Measurements from ENCODE around the gene C8B. TPM values are rescaled to one million over a fixed set of nuclear protein-coding genes. Genes with fewer than 3 reads are reported as not detected.

The C8B gene
- total RNA-seq, 1 experiment from 2014 or later = not detected

DNA sequence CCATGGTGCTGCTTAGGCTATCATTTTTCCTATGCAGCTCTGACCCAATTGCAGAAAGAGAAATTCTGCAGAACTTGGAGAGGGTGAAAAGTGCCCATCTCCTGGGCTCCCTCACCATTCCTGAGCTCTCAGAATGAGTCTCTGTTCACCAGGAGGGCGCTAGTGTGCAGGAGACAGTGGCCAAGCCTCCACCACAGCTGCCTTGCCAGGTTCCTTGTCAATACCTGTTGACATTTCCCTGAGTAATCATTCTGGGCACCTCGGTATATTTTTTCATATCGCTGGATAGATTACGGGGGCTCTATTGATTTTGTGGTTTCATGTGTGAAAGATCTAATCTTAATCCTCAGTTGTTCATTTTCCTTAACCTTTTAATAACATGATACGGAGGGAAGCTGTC, 13.0 kb upstream of the C8B start:
- Histone ChIP-seq H3K9me3 (no peaks in the 10 kb centered on the region), H3K4me3 (no peak overlapping the region)
- no peak for DNase-seq

GRCh38 chr1:56977910-56978309, 12.1 kb upstream of the C8B start:
- Histone ChIP-seq H3K27me3 (no peaks in the 10 kb centered on the region; the same call in 1 of the 2 replicates), H3K4me3 (no peak overlapping the region), H3K9me3 (no peaks in the 10 kb centered on the region), H3K36me3 (no peaks in the 10 kb centered on the region)
- DNase-seq = no peak

More for the DNA sequence above, 13.0 kb upstream of the C8B start:
- no peaks in the 10 kb centered on the region; the same call in 1 of the 2 replicates for H3K27me3 ChIP-seq
- no peaks in the 10 kb centered on the region for H3K36me3 ChIP-seq

DNA sequence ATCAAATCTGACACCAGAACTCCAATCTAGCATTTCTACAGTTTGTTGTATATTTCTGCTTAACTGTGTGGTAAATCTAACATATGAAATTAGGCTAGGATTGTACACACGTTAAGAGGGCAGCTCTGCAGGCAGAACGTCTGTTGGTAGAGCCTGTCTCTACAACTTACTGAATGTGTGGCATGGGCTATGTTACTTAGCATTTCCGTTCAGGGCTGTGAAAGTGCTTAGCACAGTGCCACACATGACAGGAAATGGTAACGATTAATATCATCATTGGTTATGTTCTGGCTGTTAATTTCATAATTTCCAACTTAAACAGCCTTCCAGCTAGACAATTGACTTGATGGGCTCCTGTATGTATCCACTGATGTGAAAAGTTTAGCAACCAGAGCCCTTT, 9.6 kb upstream of the C8B start:
- H3K4me3 ChIP-seq = no peak overlapping the region
- H3K9me3 ChIP-seq = no peaks in the 10 kb centered on the region
- H3K36me3 ChIP-seq = no peaks in the 10 kb centered on the region
- H3K27me3 ChIP-seq = no peaks in the 10 kb centered on the region; the same call in 1 of the 2 replicates
- no peak for DNase-seq

DNA sequence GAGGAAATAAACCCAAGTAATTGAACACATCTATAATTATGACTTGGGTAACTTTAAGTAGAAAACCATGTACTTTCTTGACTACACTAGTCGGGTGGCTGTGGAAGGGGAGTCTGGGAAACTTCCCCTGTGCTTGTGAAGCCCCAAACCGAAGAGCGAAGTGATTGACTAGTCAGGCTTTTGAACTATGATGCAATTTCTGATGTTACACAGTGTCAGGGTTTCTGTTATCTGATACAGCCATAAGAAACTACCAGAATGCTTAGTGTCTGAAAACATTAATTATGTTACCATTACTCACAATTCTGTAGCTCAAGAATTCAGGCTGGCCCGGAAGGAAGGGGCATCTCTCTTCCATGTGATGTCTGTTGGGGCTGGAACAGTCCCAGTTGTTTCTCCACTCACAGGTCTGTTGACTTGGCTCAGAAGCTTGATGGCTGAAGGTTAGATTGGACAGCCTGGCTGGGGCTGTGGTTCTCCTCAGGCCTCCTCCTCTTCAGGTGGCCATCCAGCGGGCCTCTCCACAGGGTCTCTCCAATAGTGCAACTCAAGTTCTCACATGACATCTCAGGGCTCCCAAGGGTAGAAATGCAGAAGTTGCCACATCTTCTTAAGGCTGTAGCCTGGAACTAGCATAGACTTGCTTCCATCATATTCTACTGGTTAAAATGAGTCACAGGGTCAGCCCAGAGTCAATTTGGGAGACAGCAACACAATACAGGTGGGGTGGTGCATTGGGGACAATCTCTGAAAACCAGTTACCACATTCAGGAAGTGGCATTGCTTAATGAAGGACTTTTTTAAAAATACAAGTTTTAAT, 8.3 kb upstream of the C8B start:
- Histone ChIP-seq H3K4me3 (no peak overlapping the region), H3K36me3 (no peaks in the 10 kb centered on the region), H3K9me3 (no peaks in the 10 kb centered on the region), H3K27me3 (no peaks in the 10 kb centered on the region)
- DNase-seq = no peak

GRCh38 chr1:56972976-56973375, 7.2 kb upstream of the C8B start:
- no peak for DNase-seq
- Histone ChIP-seq H3K36me3 (no peaks in the 10 kb centered on the region), H3K4me3 (no peak overlapping the region), H3K27me3 (no peaks in the 10 kb centered on the region), H3K9me3 (no peaks in the 10 kb centered on the region)

DNA sequence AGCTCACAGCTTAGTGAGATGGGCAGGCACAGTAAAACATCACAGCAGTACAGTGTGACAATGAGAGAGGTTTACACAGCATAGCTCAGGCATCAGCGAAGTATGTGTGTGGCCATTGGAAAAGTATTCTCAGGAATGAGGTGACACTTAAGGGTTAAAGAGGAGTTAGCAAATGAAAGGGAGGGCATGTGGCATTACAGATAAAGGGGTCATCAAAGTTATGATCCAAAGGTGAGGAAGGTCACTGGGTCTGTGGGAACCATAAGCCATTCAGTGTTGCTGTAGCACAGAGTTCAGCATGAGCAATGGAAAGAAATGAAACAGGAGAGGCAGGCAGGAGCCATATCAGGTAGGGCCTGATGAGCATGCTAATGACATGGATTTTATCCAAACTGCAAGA, 4.5 kb upstream of the C8B start:
- Histone ChIP-seq H3K9me3 (no peaks in the 10 kb centered on the region), H3K27me3 (no peaks in the 10 kb centered on the region), H3K36me3 (no peaks in the 10 kb centered on the region), H3K4me3 (no peak overlapping the region)
- no peak for DNase-seq

- no peak overlapping the region for H3K4me3 ChIP-seq
- H3K36me3 ChIP-seq = no peaks in the 10 kb centered on the region
- DNase-seq = no peak
- no peaks in the 10 kb centered on the region for H3K9me3 ChIP-seq
- no peaks in the 10 kb centered on the region for H3K27me3 ChIP-seq
Observed at GRCh38 chr1:56968878-56969495, 3.2 kb upstream of the C8B start.

GRCh38 chr1:56967900-56968832, 2.4 kb upstream of the C8B start:
- Histone ChIP-seq H3K36me3 (no peaks in the 10 kb centered on the region), H3K9me3 (no peaks in the 10 kb centered on the region), H3K4me3 (no peak overlapping the region), H3K27me3 (no peaks in the 10 kb centered on the region)
- DNase-seq = peak; percentile 14

GRCh38 chr1:56967355-56967754, 1.5 kb upstream of the C8B start:
- Histone ChIP-seq H3K36me3 (no peaks in the 10 kb centered on the region), H3K9me3 (no peaks in the 10 kb centered on the region), H3K27me3 (no peaks in the 10 kb centered on the region), H3K4me3 (no peak overlapping the region)
- DNase-seq = no peak

DNA sequence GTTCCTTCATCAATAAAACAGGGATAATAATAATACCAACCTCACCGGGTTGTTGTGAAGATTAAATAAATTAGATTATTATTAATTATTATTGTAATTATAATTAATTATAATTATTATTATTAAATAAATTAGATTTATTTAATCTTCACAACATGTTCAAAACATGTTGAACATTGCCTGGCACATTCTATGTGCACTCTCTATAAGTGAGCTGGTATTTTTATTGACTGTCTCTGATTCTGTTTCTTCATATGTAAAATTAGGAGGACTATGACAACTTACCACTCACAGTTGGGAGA, 834 bp upstream of the C8B start:
- H3K4me3 ChIP-seq = no peak overlapping the region
- H3K27me3 ChIP-seq = no peaks in the 10 kb centered on the region
- no peaks in the 10 kb centered on the region for H3K9me3 ChIP-seq
- no peaks in the 10 kb centered on the region for H3K36me3 ChIP-seq
- no peak for DNase-seq

DNA sequence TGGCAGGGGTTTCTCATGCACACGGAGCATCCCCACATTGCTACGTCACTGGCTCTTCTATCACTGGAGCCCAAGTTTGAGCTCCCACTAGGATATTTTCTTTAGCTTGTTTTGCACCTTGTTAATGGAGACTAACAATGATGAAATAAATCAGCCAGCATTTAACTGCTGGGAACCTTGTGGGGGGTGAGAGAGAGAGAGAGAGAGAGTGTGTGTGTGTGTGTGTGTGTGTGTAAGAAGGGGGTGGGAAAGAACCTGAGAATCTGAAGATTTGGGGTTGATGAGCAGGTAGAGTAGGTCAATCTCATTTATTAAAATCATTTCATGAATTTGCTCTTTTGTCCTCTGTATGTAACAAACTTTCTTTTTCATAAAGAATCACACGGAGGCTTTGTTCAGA, 624 bp downstream of the C8B start:
- Histone ChIP-seq H3K9me3 (no peaks in the 10 kb centered on the region), H3K4me3 (no peak overlapping the region), H3K27me3 (no peaks in the 10 kb centered on the region), H3K36me3 (no peaks in the 10 kb centered on the region)
- DNase-seq = no peak

GRCh38 chr1:56964349-56965017, 1.3 kb downstream of the C8B start:
- H3K36me3 ChIP-seq = no peaks in the 10 kb centered on the region
- no peak for DNase-seq
- no peak overlapping the region for H3K4me3 ChIP-seq
- H3K27me3 ChIP-seq = no peaks in the 10 kb centered on the region
- no peaks in the 10 kb centered on the region for H3K9me3 ChIP-seq

DNA sequence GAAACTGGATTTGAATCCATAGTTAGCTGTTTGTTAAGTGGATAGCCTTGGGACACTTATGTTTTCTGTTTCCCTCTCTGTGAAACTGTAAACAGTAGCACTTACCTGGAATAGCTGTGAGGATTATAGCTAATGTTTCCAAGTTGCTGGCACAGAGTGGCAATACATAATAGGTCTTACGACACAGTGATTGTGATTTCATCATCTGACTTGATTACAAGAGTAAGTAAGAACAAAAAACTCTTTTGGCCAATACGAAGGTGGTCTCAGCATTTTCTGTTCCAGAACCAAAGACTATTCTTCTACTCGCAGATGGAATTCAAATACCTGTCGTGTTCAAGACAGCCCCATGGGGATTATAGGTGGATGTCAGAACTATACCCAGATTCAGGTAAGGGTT, 2.1 kb downstream of the C8B start:
- Histone ChIP-seq H3K4me3 (no peak overlapping the region), H3K36me3 (no peaks in the 10 kb centered on the region), H3K9me3 (no peaks in the 10 kb centered on the region), H3K27me3 (no peaks in the 10 kb centered on the region)
- DNase-seq = no peak

- DNase-seq = no peak
- no peaks in the 10 kb centered on the region for H3K36me3 ChIP-seq
- H3K9me3 ChIP-seq = no peaks in the 10 kb centered on the region
- H3K27me3 ChIP-seq = no peaks in the 10 kb centered on the region
- no peak overlapping the region for H3K4me3 ChIP-seq
Observed at GRCh38 chr1:56961426-56961825, 4.4 kb downstream of the C8B start.

GRCh38 chr1:56958526-56958925, 7.3 kb downstream of the C8B start:
- no peak overlapping the region for H3K4me3 ChIP-seq
- DNase-seq = peak; percentile 80
- no peaks in the 10 kb centered on the region for H3K27me3 ChIP-seq

GRCh38 chr1:56957931-56958330, 7.9 kb downstream of the C8B start:
- H3K27me3 ChIP-seq = no peaks in the 10 kb centered on the region
- no peak overlapping the region for H3K4me3 ChIP-seq
- H3K9me3 ChIP-seq = no peaks in the 10 kb centered on the region
- DNase-seq = no peak
- H3K36me3 ChIP-seq = no peaks in the 10 kb centered on the region

More at GRCh38 chr1:56958526-56958925, 7.3 kb downstream of the C8B start:
- Histone ChIP-seq H3K36me3 (no peaks in the 10 kb centered on the region), H3K9me3 (no peaks in the 10 kb centered on the region)

GRCh38 chr1:56954664-56955063, 11.2 kb downstream of the C8B start:
- Histone ChIP-seq H3K9me3 (no peaks in the 10 kb centered on the region), H3K36me3 (no peaks in the 10 kb centered on the region), H3K4me3 (no peak overlapping the region), H3K27me3 (no peaks in the 10 kb centered on the region)
- no peak for DNase-seq

Measured in MG63 (cell line).